Measurements from ENCODE around the gene YARS1.

The YARS1 gene

DNA sequence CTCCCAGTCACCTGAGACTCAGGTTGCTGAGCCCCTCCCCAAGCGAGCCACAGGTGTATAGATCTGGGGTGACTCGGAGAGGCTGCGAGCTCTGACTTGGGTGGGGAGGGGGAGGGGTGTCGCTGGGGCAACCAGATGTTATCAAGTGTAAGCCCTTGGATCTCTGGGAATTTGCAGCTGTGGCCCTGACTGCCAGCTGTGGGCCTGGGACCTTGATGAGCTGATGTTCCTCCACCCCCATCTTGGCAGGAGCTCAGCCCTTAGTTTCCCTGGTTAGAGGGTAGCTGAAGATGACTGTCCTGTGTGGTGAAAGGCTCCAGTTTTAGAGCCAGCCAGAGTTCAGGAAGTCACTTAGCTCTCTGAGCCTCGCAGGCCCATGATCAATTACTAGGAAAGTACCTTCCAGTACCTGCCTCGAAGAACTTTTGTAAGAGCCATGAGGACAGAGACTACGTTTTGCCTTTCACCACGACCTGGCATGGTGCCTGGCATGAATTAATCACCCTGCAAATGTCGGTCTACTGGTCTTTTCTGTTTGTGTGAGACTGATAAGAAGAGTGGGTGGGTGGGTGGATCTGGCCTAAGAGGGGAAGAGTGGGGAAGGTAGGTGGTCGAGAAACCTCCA lies 55.8 kb downstream of the YARS1 start:
- DNase-seq = peak; percentile 9

DNA sequence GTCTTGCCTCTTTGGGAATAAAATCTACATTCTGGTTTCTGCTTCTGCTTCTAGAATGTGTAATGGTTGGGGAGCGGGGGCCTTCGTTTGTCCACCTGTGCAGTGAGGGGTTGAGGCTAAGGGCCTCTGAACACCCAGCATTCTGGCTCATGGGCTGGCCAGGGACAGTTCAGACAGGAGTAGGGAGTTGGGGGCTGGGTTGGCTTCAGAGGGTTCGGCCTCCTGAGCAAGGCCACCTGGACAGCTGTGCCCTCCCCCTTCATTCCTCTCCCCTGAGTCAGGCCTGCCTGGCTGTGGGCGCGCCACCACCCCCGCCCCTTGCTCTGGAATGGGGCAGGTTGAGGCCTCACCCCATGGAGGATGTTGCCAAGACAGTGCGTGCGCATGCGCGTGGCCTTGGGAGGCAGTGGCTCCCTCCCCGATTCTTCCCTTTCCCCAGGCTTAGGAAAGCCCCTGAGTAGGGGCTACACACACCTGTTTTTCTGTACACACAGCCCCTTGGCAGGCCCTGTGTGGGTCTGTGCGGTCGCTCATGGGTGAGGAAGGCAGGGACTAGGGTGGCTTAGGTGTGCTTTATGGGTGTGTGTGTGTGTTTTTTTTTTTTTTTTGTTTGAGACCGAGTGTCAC lies 57.0 kb downstream of the YARS1 start:
- no peak for DNase-seq

DNA sequence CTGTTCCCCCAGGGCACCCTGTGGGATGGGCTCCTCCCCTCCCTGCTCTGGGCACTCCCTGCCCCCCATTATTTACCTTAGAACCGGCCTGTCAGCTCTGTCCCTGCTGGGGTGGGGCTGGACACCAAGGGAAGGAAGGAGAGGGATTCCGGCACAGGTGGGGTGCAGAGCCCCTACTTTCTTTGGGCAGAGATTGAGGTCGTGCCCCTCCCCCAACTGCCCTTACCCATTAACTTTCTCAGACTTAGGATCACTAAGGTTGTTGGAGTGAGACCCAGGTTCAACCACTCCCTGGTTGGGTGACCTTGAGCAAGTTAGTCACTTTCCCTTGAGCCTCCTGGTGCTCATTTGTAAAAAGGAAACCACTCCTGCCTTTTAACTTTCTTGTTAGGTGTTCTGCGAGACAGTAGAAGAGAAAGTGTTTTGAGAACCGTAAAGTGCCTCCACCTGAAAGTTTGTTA lies 57.6 kb downstream of the YARS1 start:
- DNase-seq = peak; percentile 9

DNA sequence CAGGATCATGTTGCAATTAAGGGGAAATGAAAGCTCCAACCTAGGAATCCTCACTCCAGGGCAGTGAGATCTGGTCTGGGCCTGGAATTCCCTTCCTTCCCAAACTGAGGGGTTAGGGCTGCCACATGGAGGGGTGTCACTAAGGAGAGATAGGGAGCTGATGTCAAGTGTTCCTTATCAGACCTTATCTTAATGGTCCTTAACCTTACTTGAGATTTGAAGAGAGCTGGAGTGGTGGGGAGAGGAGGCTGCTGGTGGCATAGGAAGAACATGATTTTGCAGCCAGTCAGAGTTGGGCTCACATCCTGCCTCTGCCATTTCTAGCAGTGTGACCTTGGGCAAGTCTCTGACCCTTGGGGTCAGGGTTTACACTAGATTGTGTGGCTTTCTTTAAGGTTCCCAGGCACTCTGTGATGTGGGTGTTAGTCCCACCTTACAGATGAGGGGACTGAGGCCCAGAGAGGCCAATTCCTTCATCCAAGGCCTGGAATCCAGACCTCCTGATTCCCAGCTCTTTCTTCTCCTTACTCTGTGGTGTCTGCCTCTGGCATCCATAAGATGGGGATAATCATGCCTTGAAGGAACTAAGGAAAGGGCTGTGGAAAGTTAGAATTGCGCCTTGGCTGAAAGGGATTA lies 58.2 kb downstream of the YARS1 start:
- no peak for DNase-seq

DNA sequence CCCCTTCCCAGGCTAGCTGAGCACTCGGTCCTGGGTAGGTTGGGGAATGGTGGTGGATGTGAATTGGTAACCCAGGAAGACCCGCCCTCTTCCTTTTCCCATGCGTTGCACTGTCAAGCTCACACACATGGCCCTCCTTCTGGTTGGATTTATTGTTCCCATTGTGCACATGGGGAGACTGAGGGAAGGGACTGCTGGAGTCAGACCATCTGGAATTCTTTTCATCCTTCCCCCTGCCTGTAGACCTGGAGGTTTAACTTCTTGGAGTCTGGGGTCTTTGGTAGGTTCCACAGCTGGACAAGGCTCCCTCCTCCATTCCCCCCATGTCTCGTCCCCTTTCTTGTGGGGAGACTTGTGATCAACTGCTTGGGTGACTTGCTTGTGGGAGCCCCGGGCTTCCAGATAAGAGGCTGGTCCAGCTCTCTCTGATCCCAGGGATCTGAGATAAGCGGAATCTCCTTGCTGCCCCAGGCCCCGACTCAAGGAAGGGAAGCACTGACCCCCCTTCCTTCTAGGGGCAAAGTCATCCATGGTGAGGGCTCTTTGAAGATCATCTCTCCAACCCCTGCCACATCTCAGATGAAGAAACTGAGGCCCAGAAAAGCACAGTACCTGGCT lies 58.9 kb downstream of the YARS1 start:
- DNase-seq = no peak

DNA sequence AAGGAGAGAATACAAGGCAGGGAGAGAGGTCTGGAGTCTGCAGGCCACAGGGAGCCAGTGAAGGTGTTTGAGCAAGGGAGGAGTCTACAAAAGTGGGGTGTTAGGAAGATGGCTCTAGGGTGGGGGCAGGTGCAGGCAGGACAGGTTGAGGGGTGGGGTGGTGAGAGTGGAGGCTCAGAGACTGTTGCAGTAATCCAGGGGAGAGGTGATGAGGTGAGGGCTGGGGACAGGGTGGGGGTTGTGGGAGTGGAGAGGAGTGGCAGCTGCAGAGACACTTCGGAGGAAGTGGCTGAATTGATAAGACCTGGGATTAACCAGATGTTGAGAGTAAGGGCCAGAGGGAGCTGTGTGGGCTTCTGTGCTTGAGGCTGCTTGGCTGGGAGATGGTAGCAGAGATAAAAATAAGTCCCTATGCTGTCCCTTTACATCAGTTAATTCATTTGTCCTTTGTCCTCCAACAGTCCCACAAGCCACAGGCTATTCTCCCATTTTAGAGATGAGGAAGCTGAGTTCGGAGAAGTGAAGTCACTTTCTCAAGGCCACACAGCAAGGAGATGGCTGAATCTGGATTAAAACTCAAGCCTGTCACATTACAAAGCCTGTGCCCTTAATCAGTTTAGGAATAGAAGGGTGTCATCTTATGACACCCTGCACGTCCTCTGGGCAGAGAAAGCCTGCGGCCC lies 59.8 kb downstream of the YARS1 start:
- DNase-seq = no peak

DNA sequence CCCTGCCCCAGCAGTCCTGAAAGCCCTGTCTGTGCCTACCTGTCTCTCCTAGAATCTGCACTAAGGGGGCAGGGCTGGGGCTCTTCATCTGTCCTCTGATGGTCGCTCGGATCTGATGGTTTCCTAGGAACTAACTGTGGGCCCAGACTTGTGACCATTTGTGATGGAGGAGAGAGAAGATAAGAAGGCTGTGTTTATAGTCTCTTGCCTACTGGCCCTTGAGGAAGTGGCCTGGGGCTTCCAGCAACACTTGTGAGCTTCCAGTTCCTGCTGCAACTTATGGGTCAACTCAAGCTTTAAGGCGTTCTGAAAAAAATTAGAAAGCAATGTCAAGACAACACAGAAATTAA lies 61.4 kb downstream of the YARS1 start:
- no peak for DNase-seq

DNA sequence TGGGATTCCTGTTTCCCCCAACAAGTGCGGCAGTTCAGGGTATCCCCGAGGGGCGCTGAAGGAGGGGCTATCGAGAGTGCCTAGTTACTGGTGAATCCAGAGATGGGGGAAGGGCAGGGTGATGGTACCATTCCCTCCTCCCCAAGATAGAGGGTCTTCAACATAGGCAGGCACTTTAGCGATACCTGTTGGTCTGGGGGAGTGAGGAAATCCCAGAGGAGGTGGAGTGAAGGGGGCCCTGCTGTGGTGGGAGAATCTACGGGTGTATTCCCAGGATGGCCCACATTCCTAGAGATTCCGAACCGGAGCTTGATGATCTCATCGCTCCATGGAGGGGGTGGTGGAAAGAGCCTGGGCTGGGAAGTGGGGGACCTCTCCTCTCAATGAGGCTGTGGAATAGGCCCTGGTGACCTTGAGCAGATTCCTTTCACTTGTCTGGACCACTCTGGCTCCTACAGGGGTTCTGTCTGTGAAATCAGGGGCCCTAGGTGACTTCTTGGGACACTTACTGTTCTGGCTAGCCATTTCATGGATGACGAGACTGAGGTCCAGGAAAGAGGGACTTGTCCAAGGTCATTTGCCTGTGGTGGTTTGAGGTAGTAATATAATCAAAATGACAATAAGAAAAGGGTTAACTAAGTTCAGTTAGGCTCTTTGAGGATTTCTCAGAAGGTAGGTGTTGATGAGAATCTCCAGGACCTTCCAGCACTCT lies 61.9 kb downstream of the YARS1 start:
- DNase-seq = no peak

DNA sequence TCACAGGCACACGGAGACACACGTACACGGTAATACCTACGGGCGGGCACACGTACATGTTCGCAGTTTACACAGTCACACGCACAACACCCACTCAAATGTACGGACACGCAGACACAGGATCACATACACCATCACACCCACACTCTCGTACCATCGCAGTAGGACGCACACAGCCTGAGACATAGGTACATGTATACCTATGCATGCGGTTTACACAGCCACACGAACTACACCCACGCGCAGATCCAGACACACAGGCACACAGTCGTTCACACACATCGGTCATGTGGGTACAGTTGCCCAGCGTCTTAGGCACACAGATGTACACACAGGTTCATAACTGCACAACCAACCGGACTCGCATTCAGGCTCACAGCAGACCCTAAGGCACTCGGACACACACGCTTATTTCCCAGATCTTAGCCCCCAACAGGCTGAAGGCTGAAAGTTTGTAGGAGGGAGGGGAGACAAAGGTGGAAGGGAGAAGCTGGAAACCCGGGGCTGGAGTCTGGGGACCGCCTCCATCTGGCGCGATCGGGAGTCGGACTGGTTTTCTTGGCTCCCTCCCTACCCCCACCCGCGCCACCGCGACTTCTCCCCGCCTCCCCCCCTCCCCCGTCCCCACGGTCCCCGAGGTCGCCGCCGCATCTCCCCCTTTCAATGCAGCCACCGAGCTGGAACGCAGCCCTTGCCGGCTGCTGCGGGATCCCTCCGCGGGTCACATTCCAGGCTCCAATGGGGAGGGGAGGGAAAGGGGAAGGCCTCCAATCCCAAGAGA lies 62.7 kb downstream of the YARS1 start:
- DNase-seq = peak; percentile 37

DNA sequence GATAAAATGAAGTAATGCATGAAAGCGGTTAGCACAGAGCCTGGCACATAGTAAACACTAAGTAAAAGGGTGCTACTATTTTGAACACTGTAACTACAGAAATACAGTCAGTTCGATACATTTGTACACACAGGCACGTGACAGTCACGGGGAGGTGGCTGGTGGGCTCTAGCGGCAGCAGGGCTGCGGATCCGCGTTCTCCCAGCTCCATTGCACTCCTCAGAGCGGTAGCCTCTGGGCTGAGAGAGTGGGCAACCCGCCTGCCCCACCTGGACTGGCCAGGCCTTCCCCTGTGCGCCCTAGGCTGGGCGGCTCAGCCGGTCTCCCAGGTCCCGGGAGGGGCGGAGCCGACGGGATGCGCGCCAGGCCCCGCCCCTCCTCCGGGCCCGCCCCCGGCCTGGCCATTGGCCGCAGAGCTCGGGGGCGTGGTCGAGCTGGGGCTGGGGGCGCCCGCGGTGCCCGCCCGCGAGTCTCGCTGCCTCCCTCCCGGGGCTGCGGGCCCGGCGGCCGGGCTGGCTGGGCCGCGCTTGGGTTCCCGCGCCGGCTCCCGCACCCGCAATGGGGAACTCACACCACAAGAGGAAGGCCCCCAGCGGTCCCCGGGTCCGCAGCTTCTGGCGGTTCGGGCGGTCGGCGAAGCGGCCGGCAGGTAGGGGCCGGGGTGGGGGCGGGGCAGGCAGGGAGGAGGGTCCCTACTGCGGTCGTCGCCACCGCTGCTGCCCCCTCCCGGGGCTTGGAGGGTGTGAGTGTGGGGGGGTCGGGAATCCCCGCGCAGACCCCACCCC lies 63.4 kb downstream of the YARS1 start:
- peak; percentile 39 for DNase-seq

DNA sequence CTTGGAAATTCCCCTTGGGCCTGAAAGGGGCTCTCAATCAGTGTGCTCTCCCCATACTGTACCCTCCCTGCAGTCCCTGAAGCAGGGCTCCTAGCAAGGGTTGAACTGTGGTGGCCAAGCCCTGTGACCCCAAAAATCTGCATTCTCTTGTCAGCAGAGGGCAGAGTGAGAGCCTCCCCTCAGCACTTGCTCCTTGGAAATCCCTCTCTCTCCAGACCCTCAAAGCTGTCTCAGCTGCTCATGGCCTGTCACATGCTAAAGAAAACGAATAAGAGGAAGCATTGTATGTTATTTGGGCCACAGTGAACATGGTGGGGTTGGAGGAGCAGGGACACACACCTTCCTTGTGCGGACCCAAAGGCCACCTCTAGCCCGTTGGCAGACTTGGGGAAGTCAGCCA lies 67.4 kb downstream of the YARS1 start:
- DNase-seq = no peak

DNA sequence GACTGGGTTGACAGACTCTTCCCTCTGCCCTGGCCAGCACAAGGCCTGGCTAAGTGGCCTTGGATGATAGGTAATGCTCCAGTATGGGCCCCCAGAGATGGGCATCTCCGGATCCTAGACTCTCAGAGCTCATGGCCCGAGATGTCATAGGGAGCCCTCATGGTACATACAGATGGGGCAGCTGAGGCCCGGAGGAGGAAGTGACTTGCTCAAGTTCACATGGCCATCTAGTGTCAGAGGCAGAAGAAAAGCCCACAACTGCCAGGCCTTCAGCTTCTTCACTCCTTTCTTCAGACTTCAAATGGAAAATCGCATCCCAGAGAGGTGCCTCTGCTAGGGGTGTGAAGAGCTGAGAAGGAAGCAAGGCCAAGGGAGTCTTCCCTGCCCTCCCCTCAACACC lies 67.8 kb downstream of the YARS1 start:
- DNase-seq = no peak

DNA sequence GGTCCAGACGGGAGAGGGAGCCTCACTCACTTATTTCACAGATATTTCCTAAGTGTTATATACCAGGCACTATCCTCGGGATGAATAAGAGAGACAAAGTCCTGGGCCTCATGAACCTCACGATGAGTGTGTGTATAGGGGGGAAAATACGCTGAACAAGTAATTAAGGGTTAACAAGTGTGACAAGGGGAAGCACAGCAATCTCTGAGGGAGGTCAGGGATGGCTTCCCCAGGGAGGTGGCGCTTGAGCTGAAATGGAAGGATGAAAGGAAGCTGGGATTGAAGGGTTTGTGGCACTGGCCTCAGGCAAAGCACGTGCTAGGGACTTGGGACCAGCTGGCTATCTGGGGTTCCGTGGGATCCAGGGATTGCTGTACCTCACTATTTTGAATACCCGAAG lies 68.2 kb downstream of the YARS1 start:
- DNase-seq = no peak

DNA sequence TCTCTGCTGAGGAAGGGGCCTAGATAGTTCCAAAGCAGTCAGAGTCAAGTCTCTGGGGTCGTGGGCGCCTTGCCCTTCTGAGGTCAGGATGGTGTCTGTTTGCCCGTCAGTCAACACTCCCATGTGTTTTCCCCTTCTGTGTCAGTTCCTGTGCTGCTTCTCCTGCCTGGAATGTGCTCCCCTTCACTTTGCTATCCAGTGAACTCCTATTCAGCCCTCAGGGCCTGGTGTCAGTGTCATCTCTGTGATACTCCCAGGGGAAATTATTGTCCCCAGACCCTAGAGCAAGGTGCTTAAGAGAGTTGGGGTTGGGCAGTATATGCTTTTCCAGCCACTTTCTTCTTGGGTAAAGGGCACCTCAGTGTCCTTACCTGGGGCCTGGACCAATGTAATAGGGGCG lies 68.8 kb downstream of the YARS1 start:
- no peak for DNase-seq

DNA sequence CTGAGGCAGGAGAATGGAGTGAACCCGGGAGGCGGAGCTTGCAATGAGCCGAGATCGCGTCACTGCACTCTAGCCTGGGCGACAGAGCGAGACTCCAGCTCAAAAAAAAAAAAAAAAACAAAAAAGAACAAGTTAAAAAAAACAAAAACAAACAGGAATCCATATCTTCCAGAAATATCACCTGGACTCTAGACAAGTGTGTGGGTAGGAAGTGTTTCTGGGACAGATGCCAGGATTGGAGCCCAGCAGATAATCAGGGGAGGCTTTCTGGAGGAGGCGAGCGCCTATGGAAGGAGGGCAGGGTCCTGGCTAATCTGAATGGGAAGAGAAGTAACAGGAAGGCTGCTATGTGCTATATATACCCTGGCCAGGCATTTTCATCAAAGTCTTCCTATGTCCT lies 71.0 kb downstream of the YARS1 start:
- no peak for DNase-seq

DNA sequence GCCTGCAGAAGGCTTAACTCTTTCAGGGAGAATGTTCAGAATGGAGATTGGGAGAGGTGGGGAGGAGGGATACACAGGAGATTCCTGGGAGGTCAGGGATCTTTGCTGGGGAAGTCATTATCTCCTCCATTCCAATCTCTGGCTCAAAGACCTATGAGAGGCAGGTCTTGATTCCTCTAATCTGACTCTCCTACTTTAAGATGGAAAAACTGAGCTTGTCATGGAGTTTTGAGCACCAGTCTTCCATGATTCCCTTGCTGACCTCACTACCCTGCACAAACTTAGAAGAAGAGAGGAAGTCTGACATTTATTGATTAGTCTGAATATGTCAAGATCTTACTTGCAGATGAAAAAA lies 73.1 kb downstream of the YARS1 start:
- no peak for DNase-seq

DNA sequence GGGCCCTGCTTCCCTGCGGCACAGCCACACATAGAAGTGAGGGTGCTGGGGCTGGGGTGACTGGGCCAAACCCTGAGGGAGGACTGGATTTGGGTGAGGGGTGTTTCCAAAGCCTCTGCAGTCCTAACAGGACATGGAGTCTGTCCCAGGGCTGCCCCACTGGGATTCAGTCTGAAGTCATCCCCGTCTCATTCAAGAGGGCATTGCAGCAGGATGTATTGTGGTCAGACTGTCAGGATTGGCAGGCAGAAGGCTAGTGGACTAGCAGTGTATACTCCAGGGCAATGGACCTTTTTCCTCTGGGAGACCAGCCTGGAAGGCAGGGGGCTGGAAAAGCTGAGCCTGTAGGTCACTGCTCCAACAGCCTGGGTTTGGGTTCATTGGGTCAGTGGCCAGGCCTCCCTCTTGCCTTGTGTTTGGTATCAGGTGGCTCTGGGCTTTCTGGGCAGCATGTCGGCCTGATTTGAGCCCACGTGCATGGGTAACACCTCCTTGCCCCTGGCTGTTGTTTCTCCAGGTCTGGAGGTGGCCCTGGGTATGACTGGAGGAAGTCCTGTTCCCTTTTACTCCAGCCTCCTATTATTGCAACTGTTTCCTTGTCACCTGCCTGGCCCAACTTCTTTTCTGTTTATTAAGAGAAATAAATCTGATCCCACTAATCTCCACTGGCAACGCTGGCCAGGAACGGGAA lies 73.6 kb downstream of the YARS1 start:
- no peak for DNase-seq

DNA sequence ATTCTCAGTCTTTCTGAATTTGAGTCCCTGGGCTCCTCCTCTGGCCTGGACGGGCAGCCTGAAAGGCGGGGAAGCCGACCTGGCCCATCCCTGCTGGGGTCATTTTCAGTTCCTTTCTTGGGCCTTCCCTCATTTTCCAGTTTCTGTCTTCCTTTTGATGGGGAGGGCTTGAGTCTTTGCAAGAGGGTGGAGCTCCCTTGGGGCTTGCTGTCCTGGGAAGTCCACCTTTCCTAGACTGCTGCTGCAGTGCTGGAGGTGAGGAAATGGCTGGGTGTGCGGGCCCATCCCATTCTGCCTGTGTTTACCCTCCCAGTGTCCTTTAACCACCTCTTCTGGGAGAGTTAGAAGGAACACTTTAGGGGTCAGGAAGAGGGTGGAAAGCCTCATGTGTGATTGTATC lies 74.2 kb downstream of the YARS1 start:
- no peak for DNase-seq

DNA sequence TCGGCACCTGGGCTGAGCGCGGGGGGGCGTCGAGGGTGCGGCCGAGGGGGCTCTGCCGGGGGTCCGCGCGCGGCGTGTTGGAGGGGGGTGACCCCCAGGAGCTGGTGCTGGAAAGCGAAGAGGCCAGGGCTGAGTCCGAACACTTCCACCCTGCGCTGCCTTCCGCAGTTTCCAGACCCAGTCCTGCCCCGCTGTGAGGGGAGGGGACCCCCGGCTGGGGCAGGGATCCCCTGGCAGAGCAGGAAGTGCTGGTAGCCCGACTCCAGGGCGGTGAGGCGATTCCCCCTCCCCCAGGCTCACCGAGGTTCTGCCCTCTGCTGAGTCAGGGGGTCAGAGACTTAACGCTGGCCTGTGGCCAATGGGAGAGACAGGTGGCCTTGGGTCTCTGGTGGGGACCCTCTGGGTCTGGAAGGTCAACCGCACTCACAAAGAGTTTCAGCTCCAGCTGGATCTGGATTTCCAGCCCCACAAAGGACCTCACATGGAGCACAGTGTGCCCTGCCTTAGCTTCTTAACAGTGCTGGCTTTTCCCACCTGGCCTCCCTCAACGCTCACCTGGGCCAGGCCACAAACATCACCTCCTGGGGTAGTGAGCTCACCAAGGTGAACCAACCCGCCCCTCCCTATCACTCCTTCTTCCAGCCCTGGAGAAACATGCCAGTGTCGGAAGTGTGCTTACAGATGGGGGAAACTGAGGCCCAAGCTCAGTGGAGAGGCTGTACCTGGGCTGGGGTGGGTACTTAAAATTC lies 74.8 kb downstream of the YARS1 start:
- no peak for DNase-seq

Measured in CD4-positive, alpha-beta T cell treated with Interleukin-4 for 4 hours (primary cell).